Mucosa of descending colon (tissue), 3 donors: ENCODE measurements around the gene CBX6. TPM values are rescaled to one million over a fixed set of nuclear protein-coding genes. Genes with fewer than 3 reads are reported as not detected.
A peak's percentile ranks its signal among the peaks of the same experiment; 100 is the strongest.
"Not testable (repeated sequence)": the region's sequence is repeated elsewhere in the genome, so short reads cannot be mapped to it uniquely, and the experiment has no call there.

Experiments used
- ATAC-seq: fragments of 200-7000 bp; cut with Tn5 transposase; one replicate; pipeline ENCODE4 v1.9.1; 2020; ENCODE audit warnings: mild to moderate bottlenecking, moderate library complexity
- DNase-seq, 3 donors: peaks; one replicate each; pipeline ENCODE4 v3.0.0-alpha.2; 2020
- H3K36me3 ChIP-seq: fragments of 200-600 bp; one replicate; pipeline ENCODE4 v1.8.0; 2021; ENCODE audit warnings: low read depth, mild to moderate bottlenecking
- H3K4me1 ChIP-seq: fragments of 200-600 bp; one replicate; pipeline ENCODE4 v1.8.0; 2021; ENCODE audit warnings: low read depth, mild to moderate bottlenecking
- H3K4me3 ChIP-seq: fragments of 200-600 bp; one replicate; pipeline ENCODE4 v1.8.0; 2021; ENCODE audit warnings: mild to moderate bottlenecking
- H3K9me3 ChIP-seq: fragments of 200-600 bp; one replicate; pipeline ENCODE4 v1.8.0; 2021; ENCODE audit warnings: mild to moderate bottlenecking
- intact Hi-C, 2 donors: fragments of 100-400 bp; cut with DNase I in 1 of 2; cut with micrococcal nuclease in 1 of 2; formaldehyde crosslinking; loops; one replicate each; pipeline versions ENCODE4 v1.11.0 to v1.11.1; 2022; cut with DNase I, micrococcal nuclease
- total RNA-seq, 3 donors: library from RNA; stranded (reverse); fragmentation: NEBNext Ultra II Directional in 2 of 3; extraction: Animal tissue kit (Norgen Biotek cat#: 25700) in 2 of 3; gene quantifications; one replicate each; pipeline versions ENCODE4 v1.2.1 to v1.2.4, GENCODE V29; 2021 to 2023
- TF ChIP-seq, protein P1 (sequence below): fragments of 200-600 bp; IDR thresholded peaks from one replicate; pipeline ENCODE4 v1.8.0; 2022; ENCODE audit warnings: antibody characterized with exemption, mild to moderate bottlenecking
- donor health status: DM: no; HTN: no; CAD: no; lungs with moderate emphysema.
- donor health status: DM: no; HTN: no; CAD: no.
- donor health status: DM: no; HTN: yes; CAD: no.

The CBX6 gene
- total RNA-seq, 3 donors from 2014 or later, result 15.7 to 84.0 (median 23.6) TPM

- Histone ChIP-seq H3K9me3 (no peaks in the 10 kb centered on the region), H3K36me3 (no peaks in the 10 kb centered on the region), H3K4me3 (no peak overlapping the region), H3K4me1 (peaks cover 8% of the 10 kb centered on the region)
- intact Hi-C loops, result no loop called here
- no peak for ATAC-seq
- no peak for DNase-seq
- TF ChIP-seq, protein P1, sequence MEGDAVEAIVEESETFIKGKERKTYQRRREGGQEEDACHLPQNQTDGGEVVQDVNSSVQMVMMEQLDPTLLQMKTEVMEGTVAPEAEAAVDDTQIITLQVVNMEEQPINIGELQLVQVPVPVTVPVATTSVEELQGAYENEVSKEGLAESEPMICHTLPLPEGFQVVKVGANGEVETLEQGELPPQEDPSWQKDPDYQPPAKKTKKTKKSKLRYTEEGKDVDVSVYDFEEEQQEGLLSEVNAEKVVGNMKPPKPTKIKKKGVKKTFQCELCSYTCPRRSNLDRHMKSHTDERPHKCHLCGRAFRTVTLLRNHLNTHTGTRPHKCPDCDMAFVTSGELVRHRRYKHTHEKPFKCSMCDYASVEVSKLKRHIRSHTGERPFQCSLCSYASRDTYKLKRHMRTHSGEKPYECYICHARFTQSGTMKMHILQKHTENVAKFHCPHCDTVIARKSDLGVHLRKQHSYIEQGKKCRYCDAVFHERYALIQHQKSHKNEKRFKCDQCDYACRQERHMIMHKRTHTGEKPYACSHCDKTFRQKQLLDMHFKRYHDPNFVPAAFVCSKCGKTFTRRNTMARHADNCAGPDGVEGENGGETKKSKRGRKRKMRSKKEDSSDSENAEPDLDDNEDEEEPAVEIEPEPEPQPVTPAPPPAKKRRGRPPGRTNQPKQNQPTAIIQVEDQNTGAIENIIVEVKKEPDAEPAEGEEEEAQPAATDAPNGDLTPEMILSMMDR, result no peak
Measured at GRCh38 chr22:38907767-38908166, 35.8 kb upstream of the CBX6 start.

DNA sequence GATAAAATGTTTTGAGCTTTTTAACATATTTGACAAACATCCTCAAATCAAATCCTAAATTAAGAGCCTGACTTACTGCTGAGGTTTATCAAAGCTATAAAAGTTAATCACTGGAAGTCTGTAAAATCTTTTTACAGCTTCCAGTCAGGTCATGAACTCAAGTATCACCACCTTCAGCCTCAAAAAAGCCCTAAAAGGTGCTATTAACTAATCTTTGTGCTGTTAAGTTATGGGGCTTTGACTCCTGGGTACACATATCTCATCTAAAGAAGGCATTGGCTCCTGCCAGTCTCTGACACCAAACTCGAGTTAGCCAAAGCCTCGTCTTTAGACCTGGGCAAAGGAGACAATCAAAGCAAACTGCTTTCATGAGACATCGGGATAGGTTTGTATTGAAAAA lies 34.0 kb upstream of the CBX6 start:
- Histone ChIP-seq H3K9me3 (no peaks in the 10 kb centered on the region), H3K4me1 (peaks cover 8% of the 10 kb centered on the region), H3K4me3 (no peak overlapping the region), H3K36me3 (no peaks in the 10 kb centered on the region)
- TF ChIP-seq, protein P1, result no peak
- peak; percentile 85 for ATAC-seq
- intact Hi-C loops, result no loop called here
- DNase-seq, result no peak

DNA sequence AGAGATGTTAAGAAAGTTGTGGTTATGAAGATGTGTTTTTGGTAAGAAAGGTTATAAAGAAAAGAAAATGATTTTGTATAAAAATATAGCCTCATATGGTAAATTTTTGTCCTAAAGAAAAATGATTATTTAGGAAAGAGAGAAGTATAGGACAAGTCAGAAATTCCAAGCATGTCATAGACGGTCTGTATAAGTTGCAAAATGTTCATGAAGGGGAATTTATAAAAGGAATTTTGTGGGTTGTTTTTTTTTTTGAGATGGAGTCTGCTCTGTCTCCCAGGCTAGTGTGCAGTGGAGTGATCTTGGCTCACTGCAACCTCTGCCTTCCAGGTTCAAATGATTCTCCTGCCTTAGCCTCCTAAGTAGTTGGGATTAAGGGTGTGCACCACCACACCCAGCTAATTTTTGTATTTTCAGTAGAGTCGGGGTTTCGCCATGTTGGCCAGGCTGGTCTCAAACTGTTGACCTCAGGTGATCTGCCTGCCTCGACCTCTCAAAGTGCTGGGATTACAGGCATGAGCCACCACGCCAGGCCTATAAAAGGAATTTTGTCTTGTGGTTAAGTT lies 32.1 kb upstream of the CBX6 start:
- not testable (repeated sequence) for ATAC-seq

GRCh38 chr22:38901111-38901641 lies 29.2 kb upstream of the CBX6 start:
- intact Hi-C loops, result no loop called here
- TF ChIP-seq, protein P1, result no peak
- no peaks in the 10 kb centered on the region for H3K9me3 ChIP-seq
- H3K4me1 ChIP-seq, result peaks cover 3% of the 10 kb centered on the region
- ATAC-seq, result no peak
- no peak for DNase-seq
- no peak overlapping the region for H3K4me3 ChIP-seq
- H3K36me3 ChIP-seq, result no peaks in the 10 kb centered on the region

More for the DNA sequence above, 32.1 kb upstream of the CBX6 start:
- H3K4me1 ChIP-seq, DNase-seq, intact Hi-C loops, H3K4me3 ChIP-seq, H3K36me3 ChIP-seq, H3K9me3 ChIP-seq: not testable (repeated sequence)

- H3K4me1 ChIP-seq, result no peaks in the 10 kb centered on the region
- no peak for DNase-seq
- TF ChIP-seq, protein P1, result no peak
- no peak overlapping the region for H3K4me3 ChIP-seq
- H3K9me3 ChIP-seq, result no peaks in the 10 kb centered on the region
- ATAC-seq, result no peak
- H3K36me3 ChIP-seq, result no peaks in the 10 kb centered on the region
- intact Hi-C loops, result no loop called here
Measured at GRCh38 chr22:38900677-38901076, 28.7 kb upstream of the CBX6 start.

DNA sequence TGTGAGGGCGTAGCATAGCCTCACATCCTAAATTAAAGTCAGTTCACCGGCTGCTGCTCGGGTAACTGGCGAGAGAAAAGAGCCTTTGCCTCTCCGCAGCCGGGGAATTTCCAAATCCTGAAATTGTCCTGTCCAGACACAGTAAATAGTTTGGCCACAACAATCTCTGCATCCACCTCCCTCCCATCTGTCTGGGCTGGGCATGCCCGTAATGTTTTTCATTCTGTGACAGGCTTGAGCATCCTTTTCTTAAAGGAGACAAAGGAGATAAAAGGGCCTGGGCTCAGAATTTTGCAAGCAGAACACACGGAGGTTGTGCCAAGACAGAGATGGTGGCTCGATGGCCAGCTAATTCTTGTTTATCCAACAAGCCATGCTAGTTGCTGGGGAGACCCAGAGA lies 19.2 kb upstream of the CBX6 start:
- no peak for DNase-seq
- Histone ChIP-seq H3K4me1 (no peaks in the 10 kb centered on the region), H3K36me3 (no peaks in the 10 kb centered on the region), H3K4me3 (no peak overlapping the region), H3K9me3 (no peaks in the 10 kb centered on the region)
- no peak for ATAC-seq
- TF ChIP-seq, protein P1, result no peak
- intact Hi-C loops, result no loop called here
